Liver (tissue), 9 donors: Measurements from ENCODE around the gene AP2S1. TPM values are rescaled to one million over a fixed set of nuclear protein-coding genes. Genes with fewer than 3 reads are reported as not detected.

ENCODE experiments used
- DNase-seq: peaks from one replicate; pipeline ENCODE4 v3.0.0-alpha.2; 2017; ENCODE audit warnings: low spot score
- H3K27ac ChIP-seq, 2 donors: one replicate each; pipeline ENCODE4 v1.7.0; 2013; ENCODE audit warnings: inconsistent platforms in 2 of 2, low read length in 2 of 2, control low read depth in 1 of 2, low read depth in 1 of 2, mild to moderate bottlenecking in 1 of 2
- H3K27me3 ChIP-seq, 4 donors: one replicate each; pipeline versions ENCODE4 v1.6.1 to v1.7.0; 2013; ENCODE audit warnings: low read length in 3 of 4, inconsistent platforms in 1 of 4, mild to moderate bottlenecking in 1 of 4, moderate library complexity in 1 of 4; ENCODE audit not compliant: control insufficient read depth in 4 of 4, insufficient read depth in 4 of 4
- H3K36me3 ChIP-seq, 4 donors: one replicate each; pipeline versions ENCODE4 v1.6.1 to v1.7.0; 2013; ENCODE audit warnings: low read length in 3 of 4, mild to moderate bottlenecking in 3 of 4, low read depth in 1 of 4, moderate library complexity in 1 of 4; ENCODE audit not compliant: control insufficient read depth in 4 of 4, insufficient read depth in 3 of 4
- H3K4me1 ChIP-seq, 4 donors: one replicate each; pipeline versions ENCODE4 v1.6.1 to v1.7.0; 2013; ENCODE audit warnings: low read length in 3 of 4, mild to moderate bottlenecking in 3 of 4, moderate library complexity in 1 of 4; ENCODE audit not compliant: control insufficient read depth in 4 of 4, insufficient read depth in 4 of 4
- H3K4me3 ChIP-seq, 3 donors: one replicate each; pipeline versions ENCODE4 v1.6.1 to v1.7.0; 2013; ENCODE audit warnings: low read length in 3 of 3, control low read depth in 1 of 3, low read depth in 1 of 3, mild to moderate bottlenecking in 1 of 3
- H3K9ac ChIP-seq, 2 donors: one replicate each; pipeline ENCODE4 v1.7.0; 2013; ENCODE audit warnings: low read length in 2 of 2, mild to moderate bottlenecking in 2 of 2, moderate library complexity in 2 of 2, control low read depth in 1 of 2, low read depth in 1 of 2
- H3K9me3 ChIP-seq, 4 donors: one replicate each; pipeline versions ENCODE4 v1.6.1 to v1.7.0; 2013; ENCODE audit warnings: low read length in 3 of 4; ENCODE audit not compliant: control insufficient read depth in 4 of 4
- EGR1 ChIP-seq, 2 donors: IDR thresholded peaks; 2 replicates each; pipeline ENCODE4 v1.6.1; 2016 to 2018; ENCODE audit warnings: antibody characterized with exemption in 2 of 2, low read depth in 2 of 2
- FOXA1 ChIP-seq: IDR thresholded peaks from 2 replicates; pipeline ENCODE4 v1.6.1; 2016; ENCODE audit warnings: antibody characterized with exemption
- FOXA2 ChIP-seq: IDR thresholded peaks from 2 replicates; pipeline ENCODE4 v1.6.1; 2016; ENCODE audit warnings: antibody characterized with exemption
- GABPA ChIP-seq, 2 donors: IDR thresholded peaks in 1 of 2; conservative IDR thresholded peaks in 1 of 2; 2 replicates each; pipeline ENCODE4 v1.6.1; 2016; ENCODE audit warnings: antibody characterized with exemption in 2 of 2, mild to moderate bottlenecking in 1 of 2, moderate library complexity in 1 of 2
- HNF4A ChIP-seq, 2 donors: conservative IDR thresholded peaks; 2 replicates each; pipeline ENCODE4 v1.6.1; 2016; ENCODE audit warnings: antibody characterized with exemption in 2 of 2, mild to moderate bottlenecking in 2 of 2
- HNF4G ChIP-seq: IDR thresholded peaks from 2 replicates; pipeline ENCODE4 v1.6.1; 2016; ENCODE audit warnings: antibody characterized with exemption
- JUND ChIP-seq, 2 donors: IDR thresholded peaks; 2 replicates each; pipeline ENCODE4 v1.6.1; 2016; ENCODE audit warnings: antibody characterized with exemption in 2 of 2
- NR2F2 ChIP-seq: IDR thresholded peaks from 2 replicates; pipeline ENCODE4 v1.6.1; 2016; ENCODE audit warnings: antibody characterized with exemption
- RAD21 ChIP-seq, 2 donors: IDR thresholded peaks; 2 replicates each; pipeline ENCODE4 v1.6.1; 2016; ENCODE audit warnings: antibody characterized with exemption in 2 of 2, mild to moderate bottlenecking in 2 of 2
- RXRA ChIP-seq, 2 donors: IDR thresholded peaks; 2 replicates each; pipeline ENCODE4 v1.6.1; 2017 to 2018; ENCODE audit warnings: antibody characterized with exemption in 2 of 2, mild to moderate bottlenecking in 1 of 2
- SP1 ChIP-seq: IDR thresholded peaks from 2 replicates; pipeline ENCODE4 v1.6.1; 2018; ENCODE audit warnings: antibody characterized with exemption, mild to moderate bottlenecking
- TAF1 ChIP-seq: conservative IDR thresholded peaks from 2 replicates; pipeline ENCODE4 v1.6.1; 2016; ENCODE audit warnings: antibody characterized with exemption, mild to moderate bottlenecking
- YY1 ChIP-seq: IDR thresholded peaks from 2 replicates; pipeline ENCODE4 v1.6.1; 2016; ENCODE audit warnings: antibody characterized with exemption, mild to moderate bottlenecking
- WGBS: extraction: QIAGEN DNeasy Blood & Tissue Kit; methylation state at CpG from one replicate; pipeline ENCODE4 v1.1.7; 2013; 5-methylcytosine and 5-hydroxymethylcytosine counted together
- polyA plus RNA-seq, 2 donors: library from polyadenylated mRNA; stranded (reverse) in 1 of 2; unstranded in 1 of 2; fragments of 200-250 nt in 1 of 2; fragments of >200 nt in 1 of 2; fragmentation: Nextera tagmentation in 1 of 2; extraction: Ambion mirVana in 1 of 2; gene quantifications; one replicate each; pipeline versions ENCODE4 v1.2.1 to v1.2.3, GENCODE V29; 2013 to 2015
- total RNA-seq, 2 donors: library from RNA; depleted of rRNA; stranded (reverse); fragments of >200 nt; gene quantifications; one replicate each; pipeline ENCODE4 v1.2.3, GENCODE V29; 2014
- TF ChIP-seq, protein P1 (sequence below): IDR thresholded peaks from 2 replicates; pipeline ENCODE4 v1.6.1; 2016; ENCODE audit warnings: antibody characterized with exemption
- TF ChIP-seq, protein P2 (sequence below): IDR thresholded peaks from 2 replicates; pipeline ENCODE4 v1.6.1; 2016; ENCODE audit warnings: antibody characterized with exemption
- donor health status: healthy.
- donor health status: healthy.
- donor health status: healthy.
- donor health status: healthy.
- donor health status: healthy.

AP2S1 gene
- total and polyA plus RNA-seq, 4 donors = 28.3 to 168 (median 79.0) TPM

- H3K4me3 ChIP-seq = no peak overlapping the region
- no peak overlapping the region for H3K27ac ChIP-seq
- 87% methylated on average over 5 of the region's 5 CpGs for WGBS
- no peaks in the 10 kb centered on the region for H3K27me3 ChIP-seq
- H3K36me3 ChIP-seq = no peaks in the 10 kb centered on the region
- TF ChIP-seq FOXA2 (no peak), SP1 (no peak), EGR1 (IDR thresholded peaks at IDR 0.05; ENCODE audit: low read depth in 2 of 2) (no peak), RAD21 (IDR thresholded peaks at IDR 0.05) (no peak), NR2F2 (no peak), TAF1 (no peak), RXRA (IDR thresholded peaks at IDR 0.05) (no peak), HNF4G (no peak), GABPA (IDR thresholded peaks at IDR 0.05 in 1 of 2, conservative IDR thresholded peaks at IDR 0.05 in 1 of 2) (no peak), FOXA1 (no peak), HNF4A (conservative IDR thresholded peaks at IDR 0.05) (no peak), YY1 (no peak), JUND (IDR thresholded peaks at IDR 0.05) (no peak)
- TF ChIP-seq, protein P1, sequence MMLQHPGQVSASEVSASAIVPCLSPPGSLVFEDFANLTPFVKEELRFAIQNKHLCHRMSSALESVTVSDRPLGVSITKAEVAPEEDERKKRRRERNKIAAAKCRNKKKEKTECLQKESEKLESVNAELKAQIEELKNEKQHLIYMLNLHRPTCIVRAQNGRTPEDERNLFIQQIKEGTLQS = no peak
- TF ChIP-seq, protein P2, sequence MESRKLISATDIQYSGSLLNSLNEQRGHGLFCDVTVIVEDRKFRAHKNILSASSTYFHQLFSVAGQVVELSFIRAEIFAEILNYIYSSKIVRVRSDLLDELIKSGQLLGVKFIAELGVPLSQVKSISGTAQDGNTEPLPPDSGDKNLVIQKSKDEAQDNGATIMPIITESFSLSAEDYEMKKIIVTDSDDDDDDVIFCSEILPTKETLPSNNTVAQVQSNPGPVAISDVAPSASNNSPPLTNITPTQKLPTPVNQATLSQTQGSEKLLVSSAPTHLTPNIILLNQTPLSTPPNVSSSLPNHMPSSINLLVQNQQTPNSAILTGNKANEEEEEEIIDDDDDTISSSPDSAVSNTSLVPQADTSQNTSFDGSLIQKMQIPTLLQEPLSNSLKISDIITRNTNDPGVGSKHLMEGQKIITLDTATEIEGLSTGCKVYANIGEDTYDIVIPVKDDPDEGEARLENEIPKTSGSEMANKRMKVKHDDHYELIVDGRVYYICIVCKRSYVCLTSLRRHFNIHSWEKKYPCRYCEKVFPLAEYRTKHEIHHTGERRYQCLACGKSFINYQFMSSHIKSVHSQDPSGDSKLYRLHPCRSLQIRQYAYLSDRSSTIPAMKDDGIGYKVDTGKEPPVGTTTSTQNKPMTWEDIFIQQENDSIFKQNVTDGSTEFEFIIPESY = no peak
- H3K9ac ChIP-seq = no peak overlapping the region
- no peak for DNase-seq
- no peaks in the 10 kb centered on the region for H3K9me3 ChIP-seq
- no peaks in the 10 kb centered on the region for H3K4me1 ChIP-seq
Measured at GRCh38 chr19:46828484-46828883, 22.2 kb downstream of the AP2S1 start.

GRCh38 chr19:46825731-46826055 lies 25.0 kb downstream of the AP2S1 start:
- Histone ChIP-seq H3K9me3 (no peaks in the 10 kb centered on the region), H3K36me3 (no peaks in the 10 kb centered on the region), H3K27me3 (no peaks in the 10 kb centered on the region), H3K4me1 (no peaks in the 10 kb centered on the region), H3K27ac (no peak overlapping the region), H3K4me3 (no peak overlapping the region), H3K9ac (no peak overlapping the region)
- 92% methylated on average over 5 of the region's 5 CpGs for WGBS
- TF ChIP-seq, protein P1 = no peak
- TF ChIP-seq EGR1 (IDR thresholded peaks at IDR 0.05; ENCODE audit: low read depth in 2 of 2) (no peak), FOXA1 (no peak), FOXA2 (no peak), NR2F2 (no peak), GABPA (IDR thresholded peaks at IDR 0.05 in 1 of 2, conservative IDR thresholded peaks at IDR 0.05 in 1 of 2) (no peak)
- no peak for DNase-seq

DNA sequence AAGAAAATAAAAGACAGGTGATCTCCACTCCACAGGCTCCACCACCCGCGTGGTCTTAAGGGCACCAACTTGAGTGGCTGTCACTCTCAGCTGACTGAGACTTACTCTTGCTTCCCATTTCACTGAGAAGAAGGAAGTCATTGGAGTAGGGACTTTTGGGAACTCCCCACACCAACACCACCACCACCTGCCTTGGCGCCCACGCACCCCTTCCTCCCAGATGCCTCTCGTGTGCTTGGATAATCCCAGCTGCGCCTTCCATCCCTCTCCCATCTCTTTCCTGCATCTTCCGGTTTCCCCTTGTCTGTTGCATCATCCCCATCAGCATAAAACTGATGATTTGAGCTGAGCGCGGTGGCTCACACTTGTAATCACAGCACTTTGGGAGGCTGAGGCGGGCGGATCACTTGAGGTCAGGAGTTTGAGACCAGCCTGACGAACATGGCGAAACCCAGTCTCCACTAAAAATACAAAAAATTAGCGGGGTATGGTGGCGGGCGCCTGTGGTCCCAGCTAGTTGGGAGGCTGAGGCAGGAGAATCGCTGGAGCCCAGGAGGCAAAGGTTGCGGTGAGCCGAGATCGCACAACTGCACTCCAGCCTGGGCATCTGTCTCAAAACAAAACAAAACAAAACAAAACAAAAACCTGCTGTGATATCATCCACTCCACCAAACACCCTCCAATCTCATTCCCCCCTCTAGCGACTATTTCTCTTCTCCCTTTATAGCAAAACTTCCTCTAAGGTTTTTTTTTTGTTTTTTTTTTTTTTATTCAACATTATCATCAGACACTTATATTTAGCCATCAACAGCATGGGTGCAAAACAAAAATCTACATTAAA lies 25.5 kb downstream of the AP2S1 start:
- 85% methylated on average over 21 of the region's 21 CpGs for WGBS
- no peak overlapping the region for H3K27ac ChIP-seq
- H3K9me3 ChIP-seq = no peaks in the 10 kb centered on the region
- DNase-seq = no peak
- no peak overlapping the region for H3K9ac ChIP-seq
- TF ChIP-seq FOXA2 (no peak), RAD21 (IDR thresholded peaks at IDR 0.05) (peak in 1 of 2 donors; percentile 12)
- no peaks in the 10 kb centered on the region for H3K4me1 ChIP-seq
- no peak overlapping the region for H3K4me3 ChIP-seq
- no peaks in the 10 kb centered on the region for H3K36me3 ChIP-seq
- no peaks in the 10 kb centered on the region for H3K27me3 ChIP-seq
